Epidermal melanocyte (primary cell): ENCODE measurements around the gene KIAA0930.
A peak's percentile ranks its signal among the peaks of the same experiment; 100 is the strongest.

Source experiments
- DNase-seq: peaks from one replicate; pipeline ENCODE4 v3.0.0; 2011; ENCODE audit warnings: low spot score; ENCODE audit not compliant: insufficient read length

The KIAA0930 gene

GRCh38 chr22:45238076-45238956, 2.4 kb downstream of the KIAA0930 start:
- no peak for DNase-seq

GRCh38 chr22:45237065-45237990, 3.4 kb downstream of the KIAA0930 start:
- DNase-seq: no peak

- no peak for DNase-seq
Observed at GRCh38 chr22:45235851-45236342, 4.8 kb downstream of the KIAA0930 start.

- DNase-seq: no peak
Observed at GRCh38 chr22:45235101-45235777, 5.5 kb downstream of the KIAA0930 start.

- DNase-seq: no peak
Observed at GRCh38 chr22:45233827-45234226, 6.9 kb downstream of the KIAA0930 start.

GRCh38 chr22:45233386-45233785, 7.3 kb downstream of the KIAA0930 start:
- DNase-seq: no peak

GRCh38 chr22:45231293-45231692, 9.4 kb downstream of the KIAA0930 start:
- DNase-seq: no peak

- no peak for DNase-seq
Observed at GRCh38 chr22:45230026-45230721, 10.5 kb downstream of the KIAA0930 start.

- DNase-seq: no peak
Observed at GRCh38 chr22:45229181-45229580, 11.5 kb downstream of the KIAA0930 start.

GRCh38 chr22:45228401-45228754, 12.3 kb downstream of the KIAA0930 start:
- DNase-seq: no peak

- DNase-seq: no peak
Observed at GRCh38 chr22:45227645-45228400, 12.9 kb downstream of the KIAA0930 start.

GRCh38 chr22:45226503-45227186, 14.0 kb downstream of the KIAA0930 start:
- no peak for DNase-seq

- no peak for DNase-seq
Observed at GRCh38 chr22:45225732-45226502, 14.8 kb downstream of the KIAA0930 start.

GRCh38 chr22:45224988-45225731, 15.5 kb downstream of the KIAA0930 start:
- peak; percentile 71 for DNase-seq

GRCh38 chr22:45224331-45224730, 16.4 kb downstream of the KIAA0930 start:
- no peak for DNase-seq

GRCh38 chr22:45223304-45224117, 17.2 kb downstream of the KIAA0930 start:
- no peak for DNase-seq

- no peak for DNase-seq
Observed at GRCh38 chr22:45221201-45221600, 19.5 kb downstream of the KIAA0930 start.
